Activated CD8-positive, alpha-beta memory T cell treated with anti-CD3 and anti-CD28 coated beads for 36 hours (primary cell): ENCODE measurements around the gene ADGRB2. TPM values are rescaled to one million over a fixed set of nuclear protein-coding genes. Genes with fewer than 3 reads are reported as not detected.

Experiments
- CTCF ChIA-PET: fragments of 350-600 bp; sonication (Branson Sonifier 250); formaldehyde crosslinking; loops from one replicate; lab custom pipeline; 2021; ENCODE audit warnings: antibody characterized with exemption; lab: Charles Lee
- POLR2A ChIA-PET: fragments of 350-600 bp; sonication (Branson Sonifier 250); formaldehyde crosslinking; loops from one replicate; lab custom pipeline; 2021; ENCODE audit warnings: antibody characterized with exemption; lab: Charles Lee
- total RNA-seq, 2 experiments: library from RNA; stranded (reverse); gene quantifications; one replicate each; pipeline ENCODE4 v1.2.3, GENCODE V29; 2021

Gene ADGRB2
- total RNA-seq, 2 experiments from 2014 or later: 0.13 to 0.32 TPM

DNA sequence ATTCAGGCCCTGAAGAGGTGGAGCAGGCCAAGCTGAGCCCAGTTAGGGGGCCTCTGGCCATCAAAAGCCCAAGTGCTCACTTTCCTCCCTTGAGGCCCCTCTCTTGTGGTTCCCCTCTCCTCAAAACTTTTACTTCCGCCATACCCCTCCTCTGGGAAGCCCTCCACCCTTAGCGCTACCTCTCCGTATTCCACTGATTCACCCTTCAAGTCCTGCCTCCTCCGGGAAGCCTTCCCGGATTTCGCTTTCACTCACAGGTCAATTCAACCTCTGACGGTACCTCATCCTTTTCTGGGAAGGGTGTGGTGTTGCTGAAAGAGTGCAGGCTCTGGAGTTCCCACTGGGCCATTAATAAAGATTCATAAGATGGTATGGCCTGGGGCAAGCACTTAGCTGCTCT, 32.6 kb upstream of the ADGRB2 start:
- CTCF ChIA-PET: no interaction called here
- POLR2A ChIA-PET: no interaction called here

DNA sequence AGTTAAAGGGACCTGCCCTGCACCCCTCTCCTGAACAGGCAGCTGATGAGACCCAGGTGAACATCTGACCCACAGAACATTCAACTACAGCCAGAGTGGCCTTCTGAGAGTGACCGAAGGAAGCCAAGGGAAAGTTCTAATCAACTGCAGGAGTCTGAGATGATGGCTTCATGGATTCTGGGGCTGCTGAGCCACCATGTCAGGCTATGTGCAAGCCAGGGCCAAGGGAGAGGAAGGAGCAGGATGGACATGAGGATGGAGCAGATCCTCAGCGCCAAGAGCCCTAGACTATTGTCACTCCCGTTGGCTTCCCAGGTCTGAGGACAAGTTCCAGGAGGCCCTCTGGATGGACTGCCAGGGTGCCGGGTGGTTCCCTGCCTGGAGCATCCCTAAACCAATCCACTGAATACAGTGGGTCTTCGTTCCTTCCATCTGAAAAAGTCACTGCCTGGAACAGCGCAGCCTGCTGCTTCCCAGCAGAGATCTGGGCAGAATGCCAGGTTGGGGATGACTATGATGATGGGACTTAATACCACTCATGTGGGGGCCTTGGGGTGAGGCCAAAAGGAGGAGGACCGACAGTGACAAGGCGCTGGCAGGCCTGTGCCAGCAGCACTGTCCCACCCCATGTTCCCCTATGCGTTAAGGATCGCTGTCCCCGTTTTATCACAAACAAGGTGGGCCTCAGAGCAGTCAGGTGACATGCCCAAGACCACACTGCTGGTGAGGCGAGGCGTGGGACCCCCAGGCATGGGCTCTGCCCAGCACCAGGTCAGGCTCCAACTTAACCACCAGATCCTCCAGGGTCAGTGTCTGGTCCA, 31.9 kb upstream of the ADGRB2 start:
- POLR2A ChIA-PET: no interaction called here
- CTCF ChIA-PET: no interaction called here

GRCh38 chr1:31795096-31795675, 31.0 kb upstream of the ADGRB2 start:
- CTCF ChIA-PET: no interaction called here

GRCh38 chr1:31793586-31794285, 29.6 kb upstream of the ADGRB2 start:
- ChIA-PET POLR2A (no interaction called here), CTCF (no interaction called here)

More at GRCh38 chr1:31795096-31795675, 31.0 kb upstream of the ADGRB2 start:
- POLR2A ChIA-PET: no interaction called here

DNA sequence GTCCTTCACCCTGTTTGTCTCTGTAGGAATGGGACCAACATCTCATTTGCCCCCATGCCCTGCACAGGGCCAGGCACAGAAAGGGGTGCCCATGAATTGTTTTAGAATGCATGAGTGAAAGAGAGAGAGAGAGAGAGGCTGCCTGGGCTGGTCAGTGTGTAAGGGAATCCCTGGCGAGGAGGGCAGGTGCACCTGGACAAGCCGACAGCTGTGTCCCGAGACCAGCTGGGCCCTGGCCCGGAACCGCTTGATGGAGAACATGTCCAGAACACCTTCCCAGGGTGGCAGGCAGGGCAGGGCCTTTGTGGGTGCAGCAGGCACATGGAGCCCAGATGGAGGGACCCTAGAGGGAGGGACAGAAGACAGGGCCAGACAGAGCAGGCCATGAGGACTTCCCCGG, 28.9 kb upstream of the ADGRB2 start:
- ChIA-PET CTCF (no interaction called here), POLR2A (no interaction called here)

- ChIA-PET POLR2A (no interaction called here), CTCF (interaction anchor here (1.3 to 4.7 kb wide), 2 partner anchors 126 to 172 kb away, joined by 3 to 43 read pairs; no protein-coding TSS in a partner anchor)
These were observed 28.4 kb upstream of the ADGRB2 start for GRCh38 chr1:31792541-31792940.

GRCh38 chr1:31792116-31792515, 28.0 kb upstream of the ADGRB2 start:
- ChIA-PET POLR2A (no interaction called here), CTCF (interaction anchor here (1.3 to 5.4 kb wide), 3 partner anchors 29 to 172 kb away, joined by 3 to 53 read pairs (median 43); partner anchors contain the start of gene ADGRB2)

- ChIA-PET POLR2A (no interaction called here), CTCF (interaction anchor here (0.5 to 5.4 kb wide), 10 partner anchors 8 to 257 kb away, joined by 3 to 53 read pairs (median 4); partner anchors contain the start of gene ADGRB2)
These were observed 27.2 kb upstream of the ADGRB2 start for GRCh38 chr1:31791131-31791858.

DNA sequence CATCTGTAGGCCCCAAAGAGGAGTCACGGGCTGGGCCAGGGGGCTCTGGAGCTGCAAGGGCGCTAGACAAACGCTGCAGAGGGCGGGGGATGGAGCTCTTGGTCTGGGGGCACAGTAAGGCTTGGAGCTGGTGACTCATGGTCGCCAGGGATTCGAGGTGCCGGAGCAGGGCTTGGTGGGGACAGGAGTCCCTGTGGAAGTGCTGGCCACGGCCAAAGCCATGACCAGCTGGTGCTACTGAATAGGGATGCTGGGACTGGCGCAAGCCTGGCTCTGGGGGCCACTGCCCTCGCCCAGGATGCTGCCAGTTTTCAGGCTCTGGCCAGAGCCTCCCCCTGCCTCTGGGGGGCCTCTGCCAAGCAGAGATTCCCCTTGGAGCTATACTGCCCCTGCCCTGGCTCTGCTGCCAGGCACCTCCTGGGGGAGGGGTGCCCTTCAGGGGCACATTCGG, 26.5 kb upstream of the ADGRB2 start:
- ChIA-PET CTCF (interaction anchor here (0.7 to 5.4 kb wide), 8 partner anchors 8 to 129 kb away, joined by 3 to 53 read pairs (median 7); partner anchors contain the start of gene ADGRB2), POLR2A (no interaction called here)

GRCh38 chr1:31790140-31790539, 26.0 kb upstream of the ADGRB2 start:
- ChIA-PET POLR2A (no interaction called here), CTCF (interaction anchor here (0.7 to 5.4 kb wide), 16 partner anchors 9 to 395 kb away, joined by 3 to 53 read pairs (median 6); partner anchors contain the start of gene ADGRB2)

DNA sequence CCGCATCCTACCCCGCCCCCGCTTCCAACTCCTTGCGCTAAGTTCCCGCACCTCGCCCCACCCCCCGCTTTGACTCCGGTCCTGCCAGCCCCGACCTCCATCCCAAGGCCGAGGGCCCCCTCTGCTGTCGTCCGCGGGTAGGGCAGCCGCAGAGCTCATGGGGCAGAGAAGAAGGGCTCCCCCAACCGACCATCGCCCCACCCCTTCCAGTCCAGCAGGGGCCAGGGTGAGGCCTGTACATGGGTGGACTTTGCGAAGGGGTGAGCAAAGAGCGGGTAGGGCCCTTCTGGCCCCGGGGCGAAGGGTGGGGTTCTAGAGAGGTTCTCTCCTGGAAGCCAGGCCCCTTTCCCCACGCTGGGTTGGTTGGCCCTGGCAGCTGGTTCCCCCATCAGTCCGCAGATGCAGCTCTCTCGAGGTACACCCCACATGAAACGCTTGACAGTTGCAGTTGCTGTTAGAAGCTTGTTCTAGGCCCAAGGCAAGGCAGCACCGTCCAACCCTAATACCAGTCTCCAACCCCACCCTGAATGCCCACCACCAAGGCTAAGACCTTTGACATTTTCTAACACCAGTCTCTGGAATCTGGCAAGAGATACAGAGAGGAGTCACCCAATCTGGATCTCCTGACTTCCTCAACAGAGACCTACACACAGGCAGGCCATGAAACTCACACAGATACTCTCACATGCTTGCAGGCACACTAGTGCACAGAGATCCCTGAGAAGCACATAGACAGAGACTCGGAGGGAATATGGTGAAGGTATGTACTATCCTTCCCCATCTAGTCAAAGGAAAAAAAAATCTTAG, 25.3 kb upstream of the ADGRB2 start:
- ChIA-PET POLR2A (interaction anchor here (0.5 to 1.4 kb wide), 3 partner anchors 17 to 167 kb away, joined by 3 to 6 read pairs (median 3); partner anchors contain the start of gene PEF1), CTCF (interaction anchor here (0.6 to 5.4 kb wide), 42 partner anchors 9 to 476 kb away, joined by 3 to 53 read pairs (median 5); partner anchors contain the start of genes ADGRB2, PEF1 and SPOCD1)

GRCh38 chr1:31788825-31789256, 24.7 kb upstream of the ADGRB2 start:
- POLR2A ChIA-PET: interaction anchor here (0.5 to 1.4 kb wide), 3 partner anchors 16 to 166 kb away, joined by 3 to 6 read pairs (median 3); partner anchors contain the start of gene PEF1
- CTCF ChIA-PET: interaction anchor here (0.6 to 5.4 kb wide), 42 partner anchors 9 to 477 kb away, joined by 3 to 53 read pairs (median 5); partner anchors contain the start of genes ADGRB2, PEF1 and SPOCD1

GRCh38 chr1:31788138-31788824, 24.1 kb upstream of the ADGRB2 start:
- ChIA-PET POLR2A (interaction anchor here (1.4 kb wide), 1 partner anchor 144 kb away, joined by 6 read pairs; the partner anchor contains the start of gene PEF1), CTCF (interaction anchor here (0.6 to 5.4 kb wide), 36 partner anchors 11 to 393 kb away, joined by 3 to 53 read pairs (median 6); partner anchors contain the start of genes ADGRB2, PEF1 and SPOCD1)

- CTCF ChIA-PET: interaction anchor here (1.1 to 5.4 kb wide), 8 partner anchors 25 to 177 kb away, joined by 3 to 53 read pairs (median 12); partner anchors contain the start of gene ADGRB2
These were observed 23.6 kb upstream of the ADGRB2 start for GRCh38 chr1:31787786-31788137.

GRCh38 chr1:31787261-31787660, 23.1 kb upstream of the ADGRB2 start:
- ChIA-PET CTCF (interaction anchor here (0.6 to 5.4 kb wide), 3 partner anchors 24 to 82 kb away, joined by 4 to 53 read pairs (median 4); partner anchors contain the start of gene ADGRB2), POLR2A (no interaction called here)

More at GRCh38 chr1:31787786-31788137, 23.6 kb upstream of the ADGRB2 start:
- POLR2A ChIA-PET: no interaction called here

DNA sequence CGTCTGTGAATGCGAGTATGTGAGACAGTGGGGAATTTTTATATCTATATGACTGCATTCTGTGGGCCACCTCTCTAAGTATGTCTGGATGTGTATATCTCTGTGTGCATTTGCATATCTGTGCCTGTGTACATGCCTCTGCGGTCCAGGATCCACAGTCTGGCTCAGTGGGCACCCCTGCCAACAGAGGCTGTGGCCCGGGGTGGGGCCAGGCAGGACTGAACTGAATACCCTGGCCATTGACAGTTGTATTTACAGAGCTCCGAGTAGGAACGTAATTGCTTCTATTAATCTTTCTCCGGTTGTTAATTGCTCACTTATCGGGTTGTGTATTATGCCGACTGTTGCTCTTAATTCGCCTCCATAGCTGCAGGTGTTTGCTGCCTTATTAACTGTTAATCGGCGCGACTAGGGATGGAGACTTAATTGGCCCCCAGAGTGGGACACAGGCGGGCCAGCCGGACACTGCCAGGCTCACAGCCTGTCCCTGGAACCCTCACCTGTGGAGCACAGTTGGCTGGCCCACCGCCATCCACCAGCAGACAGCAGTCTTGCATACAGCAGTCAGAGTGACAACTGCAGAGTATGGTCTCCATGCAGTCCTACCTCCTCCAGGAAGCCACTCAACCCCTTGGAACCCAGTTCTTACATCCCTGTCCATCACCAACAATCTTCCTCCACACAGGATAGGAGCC, 22.4 kb upstream of the ADGRB2 start:
- CTCF ChIA-PET: interaction anchor here (0.6 to 1.6 kb wide), 2 partner anchors 36 to 82 kb away, joined by 4 read pairs; no protein-coding TSS in a partner anchor
- POLR2A ChIA-PET: no interaction called here
